CD4-positive, alpha-beta T cell (primary cell): Measurements from ENCODE around the gene WWOX. TPM values are rescaled to one million over a fixed set of nuclear protein-coding genes. Genes with fewer than 3 reads are reported as not detected.

Experiments used
- ATAC-seq: fragments of 200-7000 bp; cut with Tn5 transposase; one replicate; pipeline ENCODE4 v1.10.0; 2022; ENCODE audit warnings: mild to moderate bottlenecking; ENCODE audit not compliant: poor library complexity
- CTCF ChIA-PET: fragments of 350-600 bp; sonication (Branson Sonifier 250); formaldehyde crosslinking; loops from one replicate; lab custom pipeline; 2021; ENCODE audit warnings: antibody characterized with exemption, inconsistent platforms; lab: Charles Lee
- POLR2A ChIA-PET: fragments of 350-600 bp; sonication (Branson Sonifier 250); formaldehyde crosslinking; loops from one replicate; lab custom pipeline; 2021; ENCODE audit warnings: antibody characterized with exemption, inconsistent platforms; lab: Charles Lee
- DNase-seq, 14 experiments: peaks; one replicate each; pipeline ENCODE4 v3.0.0-alpha.2; 2013 to 2020; ENCODE audit warnings: mixed read lengths in 2 of 14
- H3K27ac ChIP-seq, 2 donors: one replicate each; pipeline versions ENCODE4 v1.5.1 to v1.7.0; 2013; ENCODE audit warnings: low read length in 2 of 2, low read depth in 1 of 2, mild to moderate bottlenecking in 1 of 2
- H3K27me3 ChIP-seq, 2 experiments: 1 replicate in 1 of 2; 2 replicates in 1 of 2; pipeline versions ENCODE4 v1.6.1 to v1.7.0; 2013; ENCODE audit warnings: low read length in 2 of 2, control low read depth in 1 of 2, mild to moderate bottlenecking in 1 of 2, moderate library complexity in 1 of 2; ENCODE audit not compliant: insufficient read depth in 2 of 2, control insufficient read depth in 1 of 2
- H3K36me3 ChIP-seq: one replicate; pipeline ENCODE4 v1.6.1; 2013; ENCODE audit warnings: low read length, control low read depth; ENCODE audit not compliant: insufficient read depth
- H3K4me1 ChIP-seq: one replicate; pipeline ENCODE4 v1.6.1; 2013; ENCODE audit warnings: low read length, control low read depth; ENCODE audit not compliant: insufficient read depth
- H3K4me3 ChIP-seq: one replicate; pipeline ENCODE4 v1.5.1; 2013; ENCODE audit warnings: mild to moderate bottlenecking, low read length, moderate library complexity
- H3K9me3 ChIP-seq, 2 experiments: 1 replicate in 1 of 2; 2 replicates in 1 of 2; pipeline versions ENCODE4 v1.6.1 to v1.7.0; 2013; ENCODE audit warnings: low read length in 2 of 2, mild to moderate bottlenecking in 2 of 2, control low read depth in 1 of 2, moderate library complexity in 1 of 2; ENCODE audit not compliant: control insufficient read depth in 1 of 2, insufficient read depth in 1 of 2
- H3K27ac Mint-ChIP-seq: one replicate; pipeline ENCODE4 v1.8.0; 2020; ENCODE audit warnings: mixed read lengths
- H3K27me3 Mint-ChIP-seq: one replicate; pipeline ENCODE4 v1.8.0; 2021; ENCODE audit warnings: mixed read lengths
- H3K36me3 Mint-ChIP-seq: one replicate; pipeline ENCODE4 v1.8.0; 2021; ENCODE audit warnings: low read depth, mixed read lengths
- H3K4me1 Mint-ChIP-seq: one replicate; pipeline ENCODE4 v1.8.0; 2021; ENCODE audit warnings: low read depth, mixed read lengths
- H3K4me3 Mint-ChIP-seq: one replicate; pipeline ENCODE4 v1.8.0; 2020; ENCODE audit warnings: mild to moderate bottlenecking, mixed read lengths
- H3K9me3 Mint-ChIP-seq: one replicate; pipeline ENCODE4 v1.8.0; 2020; ENCODE audit warnings: mixed read lengths
- intact Hi-C, 2 experiments: fragments of 100-400 bp; cut with DNase I in 1 of 2; cut with micrococcal nuclease in 1 of 2; formaldehyde crosslinking; loops; one replicate each; pipeline versions ENCODE4 v1.15.1 to v1.9.0; 2023 to 2025; cut with DNase I, micrococcal nuclease
- total RNA-seq, 174 experiments: library from RNA in 2 of 174; stranded (reverse) in 2 of 174; gene quantifications; one replicate each; pipeline ENCODE4 v1.2.3 and lab custom pipeline; 2021 to 2026
- TF ChIP-seq, protein P1 (sequence below): fragments of 200-600 bp; IDR thresholded peaks from one replicate; pipeline ENCODE4 v1.8.0; 2022; ENCODE audit warnings: antibody characterized with exemption, mild to moderate bottlenecking

Gene WWOX
- total RNA-seq, 2 experiments from 2014 or later: 19.3 to 21.7 TPM

DNA sequence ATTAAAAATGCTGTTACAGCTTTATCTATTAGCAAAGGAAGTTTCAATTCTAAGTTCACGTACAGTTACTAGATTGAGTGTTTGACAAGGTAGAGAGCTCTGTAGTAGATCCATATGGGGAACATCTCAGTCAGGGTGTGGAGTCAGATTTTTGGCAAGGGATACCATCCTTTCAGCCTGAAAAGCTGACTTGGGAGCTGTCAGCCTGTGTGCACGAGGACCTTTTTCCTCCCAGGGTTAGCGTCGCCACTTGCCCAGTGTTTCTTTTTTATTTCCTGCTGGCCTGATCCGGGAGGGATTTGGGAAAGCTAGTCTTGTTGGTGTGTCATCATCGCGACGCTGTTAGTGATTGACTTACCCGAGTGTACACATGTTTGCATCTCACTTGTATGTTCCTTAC is 29.5 kb downstream of the WWOX start:
- ChIA-PET POLR2A (no interaction called here), CTCF (no interaction called here)
- Mint-ChIP-seq H3K36me3 (peaks cover 26% of the 10 kb centered on the region), H3K27me3 (no peaks in the 10 kb centered on the region), H3K4me1 (no peaks in the 10 kb centered on the region), H3K4me3 (no peak overlapping the region), H3K9me3 (no peaks in the 10 kb centered on the region), H3K27ac (no peak overlapping the region)
- DNase-seq: no peak
- no peaks in the 10 kb centered on the region for H3K27me3 ChIP-seq
- no peak overlapping the region for H3K27ac ChIP-seq
- no peaks in the 10 kb centered on the region for H3K36me3 ChIP-seq
- no peaks in the 10 kb centered on the region for H3K9me3 ChIP-seq
- H3K4me1 ChIP-seq: no peaks in the 10 kb centered on the region
- no peak for ATAC-seq
- H3K4me3 ChIP-seq: no peak overlapping the region
- intact Hi-C loops: no loop called here
- TF ChIP-seq, protein P1, sequence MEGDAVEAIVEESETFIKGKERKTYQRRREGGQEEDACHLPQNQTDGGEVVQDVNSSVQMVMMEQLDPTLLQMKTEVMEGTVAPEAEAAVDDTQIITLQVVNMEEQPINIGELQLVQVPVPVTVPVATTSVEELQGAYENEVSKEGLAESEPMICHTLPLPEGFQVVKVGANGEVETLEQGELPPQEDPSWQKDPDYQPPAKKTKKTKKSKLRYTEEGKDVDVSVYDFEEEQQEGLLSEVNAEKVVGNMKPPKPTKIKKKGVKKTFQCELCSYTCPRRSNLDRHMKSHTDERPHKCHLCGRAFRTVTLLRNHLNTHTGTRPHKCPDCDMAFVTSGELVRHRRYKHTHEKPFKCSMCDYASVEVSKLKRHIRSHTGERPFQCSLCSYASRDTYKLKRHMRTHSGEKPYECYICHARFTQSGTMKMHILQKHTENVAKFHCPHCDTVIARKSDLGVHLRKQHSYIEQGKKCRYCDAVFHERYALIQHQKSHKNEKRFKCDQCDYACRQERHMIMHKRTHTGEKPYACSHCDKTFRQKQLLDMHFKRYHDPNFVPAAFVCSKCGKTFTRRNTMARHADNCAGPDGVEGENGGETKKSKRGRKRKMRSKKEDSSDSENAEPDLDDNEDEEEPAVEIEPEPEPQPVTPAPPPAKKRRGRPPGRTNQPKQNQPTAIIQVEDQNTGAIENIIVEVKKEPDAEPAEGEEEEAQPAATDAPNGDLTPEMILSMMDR: no peak

DNA sequence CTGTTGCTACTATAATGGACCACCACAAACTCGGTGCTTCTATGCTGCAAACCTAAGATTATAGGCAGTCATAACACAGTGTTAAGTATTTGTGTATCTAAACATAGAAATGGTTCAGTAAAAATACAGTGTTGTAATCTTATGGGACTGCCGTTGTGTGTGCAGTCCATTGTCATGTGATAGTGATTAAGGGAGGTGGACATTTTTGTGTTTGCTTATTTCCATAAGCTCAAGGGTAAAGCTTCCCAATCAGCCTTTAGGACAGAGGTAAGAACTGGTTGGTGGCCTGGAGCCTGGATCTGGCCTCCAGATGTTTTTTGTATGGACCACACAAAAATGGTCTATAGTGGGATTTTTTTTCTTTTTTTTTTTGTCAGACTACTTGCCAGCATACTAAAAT is 29.9 kb downstream of the WWOX start:
- H3K9me3 ChIP-seq: no peaks in the 10 kb centered on the region
- H3K36me3 ChIP-seq: no peaks in the 10 kb centered on the region
- H3K4me1 ChIP-seq: no peaks in the 10 kb centered on the region
- DNase-seq (no peak), ATAC-seq (no peak)
- CTCF ChIA-PET: no interaction called here
- no peak overlapping the region for H3K4me3 ChIP-seq
- Mint-ChIP-seq H3K36me3 (peaks cover 28% of the 10 kb centered on the region), H3K4me3 (no peak overlapping the region), H3K27ac (no peak overlapping the region), H3K27me3 (no peaks in the 10 kb centered on the region), H3K9me3 (no peaks in the 10 kb centered on the region), H3K4me1 (no peaks in the 10 kb centered on the region)
- TF ChIP-seq, protein P1: no peak
- intact Hi-C loops: no loop called here
- H3K27ac ChIP-seq: no peak overlapping the region
- POLR2A ChIA-PET: no interaction called here
- no peaks in the 10 kb centered on the region for H3K27me3 ChIP-seq

DNA sequence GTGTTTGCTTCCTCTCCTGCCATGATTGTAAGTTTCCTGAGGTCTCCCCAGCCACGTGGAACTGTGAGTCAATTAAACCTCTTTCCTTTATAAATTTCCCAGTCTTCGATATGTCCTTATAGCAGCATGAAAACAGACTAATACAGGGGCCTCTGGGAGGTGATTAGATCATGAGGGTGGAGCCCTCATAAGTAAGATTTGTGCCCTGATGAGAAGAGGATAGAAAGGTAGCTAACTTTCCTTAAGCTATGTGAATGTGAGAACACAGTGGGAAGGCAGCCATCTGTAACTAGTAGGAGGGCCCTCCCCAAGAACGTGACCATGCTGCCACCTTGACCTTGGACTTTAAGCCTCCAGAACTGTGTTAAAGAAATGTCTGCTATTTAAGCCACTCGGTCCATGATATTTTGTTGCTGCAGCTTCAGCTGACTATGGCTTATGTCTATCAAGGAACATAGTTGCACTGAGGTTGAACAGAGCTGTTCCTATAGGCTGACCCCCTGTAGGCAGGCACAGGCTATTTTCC is 30.7 kb downstream of the WWOX start:
- no peak overlapping the region for H3K27ac Mint-ChIP-seq
- H3K27me3 ChIP-seq: no peaks in the 10 kb centered on the region
- TF ChIP-seq, protein P1: no peak
- intact Hi-C loops: loop anchor here in 1 of 2 experiments (10.0 kb wide), 1 partner anchor 365 kb away; no protein-coding TSS in a partner anchor
- H3K4me3 Mint-ChIP-seq: no peak overlapping the region
- no peaks in the 10 kb centered on the region for H3K27me3 Mint-ChIP-seq
- no peak overlapping the region for H3K4me3 ChIP-seq
- DNase-seq (no peak), ATAC-seq (no peak)
- no peaks in the 10 kb centered on the region for H3K9me3 ChIP-seq
- peaks cover 28% of the 10 kb centered on the region for H3K36me3 Mint-ChIP-seq
- POLR2A ChIA-PET: no interaction called here
- CTCF ChIA-PET: no interaction called here
- no peaks in the 10 kb centered on the region for H3K4me1 ChIP-seq
- peaks cover 7% of the 10 kb centered on the region for H3K4me1 Mint-ChIP-seq
- H3K36me3 ChIP-seq: no peaks in the 10 kb centered on the region
- no peaks in the 10 kb centered on the region for H3K9me3 Mint-ChIP-seq
- H3K27ac ChIP-seq: no peak overlapping the region
